Measurements from ENCODE around the gene OTOP2. TPM values are rescaled to one million over a fixed set of nuclear protein-coding genes. Genes with fewer than 3 reads are reported as not detected.

The OTOP2 gene
- total and polyA plus RNA-seq, 2 of the 8 experiments (the other 6 are each of a cell fraction or from before 2014, with no cell fraction given) = 0.23 TPM; not detected in 1

DNA sequence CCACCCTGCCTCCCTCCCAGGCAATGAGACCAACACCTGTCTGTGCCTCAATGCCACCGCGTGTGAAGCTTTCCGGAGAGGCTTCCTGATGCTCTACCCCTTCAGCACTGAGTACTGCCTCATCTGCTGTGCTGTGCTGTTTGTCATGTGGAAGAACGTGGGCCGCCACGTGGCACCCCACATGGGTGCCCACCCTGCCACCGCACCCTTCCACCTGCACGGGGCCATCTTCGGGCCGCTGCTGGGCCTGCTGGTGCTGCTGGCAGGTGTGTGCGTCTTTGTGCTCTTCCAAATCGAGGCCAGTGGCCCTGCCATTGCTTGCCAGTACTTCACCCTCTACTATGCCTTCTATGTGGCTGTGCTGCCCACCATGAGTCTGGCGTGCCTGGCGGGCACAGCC, 22.6 kb downstream of the OTOP2 start:
- POLR2A ChIA-PET (ENCODE audit: partially characterized antibody) = no interaction called here
- WGBS, 2 experiments (ENCODE audit: extremely low coverage in 1 of 2, insufficient coverage in 1 of 2, insufficient read length in 1 of 2, insufficient replicate concordance in 2 of 2, low coverage in 1 of 2, low lambda C conversion rate in 2 of 2, missing lambda C conversion rate in 1 of 2) = 86% methylated on average over 14 of the region's 14 CpGs; no CpG with 5 or more reads in 1 of the 2 experiments
- H3K14ac ChIP-seq (ENCODE audit: insufficient read length) = no peak overlapping the region

More for the DNA sequence above, 22.6 kb downstream of the OTOP2 start:
- Histone ChIP-seq H3K36me3 (ENCODE audit: control insufficient read depth in 2 of 4, insufficient read depth in 4 of 4, low read length in 3 of 4) (no peaks in the 10 kb centered on the region), H3K4ac (replicated peaks; ENCODE audit: insufficient read length, low read depth, low read length) (no peak overlapping the region), H2AFZ (ENCODE audit: low read length) (no peak overlapping the region), H3K23ac (ENCODE audit: insufficient read length) (no peak overlapping the region), H4K20me1 (replicated peaks in 1 of 2; ENCODE audit: control insufficient read depth in 1 of 2, insufficient read depth in 2 of 2, low read length in 2 of 2) (peaks cover 0 to 6% of the 10 kb centered on the region in 2 experiments), H4K8ac (ENCODE audit: extremely low read depth, insufficient read depth, low read length) (no peak overlapping the region; the same call in 1 of the 2 replicates), H4K5ac (ENCODE audit: insufficient read length, low read depth, low read length) (no peak overlapping the region), H3K79me2 (ENCODE audit: control insufficient read depth in 1 of 2, insufficient read depth in 2 of 2, low read length in 2 of 2) (no peaks in the 10 kb centered on the region), H3K4me1 (replicated peaks in 1 of 4; ENCODE audit: control insufficient read depth in 3 of 4, insufficient read depth in 4 of 4, low read length in 3 of 4) (peaks cover 0 to 3% (median 0%) of the 10 kb centered on the region in 4 experiments; a peak in 4 of 7 replicates), H3K23me2 (ENCODE audit: low read depth, low read length) (no peaks in the 10 kb centered on the region), H2BK12ac (ENCODE audit: low read depth, low read length) (0 out of 2 replicates have a peak overlapping the region, but pooled peaks have one; percentile 17), H3K79me1 (ENCODE audit: low read depth, low read length) (no peaks in the 10 kb centered on the region), H2AK5ac (ENCODE audit: low read depth, low read length) (no peak overlapping the region), H3K9me3 (ENCODE audit: insufficient read depth in 2 of 2, low read depth in 1 of 2, low read length in 1 of 2) (no peaks in the 10 kb centered on the region), H3K4me3 (ENCODE audit: extremely low read depth in 1 of 4, insufficient read depth in 2 of 4, low read depth in 3 of 4, low read length in 4 of 4) (no peak overlapping the region), H3K4me2 (ENCODE audit: insufficient read depth in 1 of 2, low read depth in 2 of 2, low read length in 2 of 2) (no peak overlapping the region), H3K27me3 (replicated peaks in 1 of 4; ENCODE audit: control insufficient read depth in 3 of 4, extremely low read depth in 1 of 4, insufficient read depth in 3 of 4, low read length in 3 of 4) (peaks cover 0 to 5% (median 4%) of the 10 kb centered on the region in 4 experiments; a peak in 3 of 7 replicates), H2BK15ac (ENCODE audit: low read length) (no peak overlapping the region), H3K9ac (replicated peaks in 1 of 4; ENCODE audit: extremely low read depth in 1 of 4, low read depth in 3 of 4, low read length in 3 of 4) (no peak overlapping the region), H3K18ac (ENCODE audit: extremely low read depth, low read length) (no peak overlapping the region), H4K91ac (replicated peaks; ENCODE audit: insufficient read length, low read length) (no peak overlapping the region), H2BK5ac (ENCODE audit: low read depth, low read length) (no peak overlapping the region), H3K56ac (replicated peaks; ENCODE audit: insufficient read length, low read depth, low read length) (no peak overlapping the region), H2BK120ac (replicated peaks; ENCODE audit: low read depth, low read length) (no peak overlapping the region), H3K27ac (ENCODE audit: low read depth, low read length) (no peak overlapping the region), H2BK20ac (ENCODE audit: low read length) (no peak overlapping the region)
- TF ChIP-seq KDM5A (IDR thresholded peaks at IDR 0.05; ENCODE audit: low read length) = no peak
- no peak for TF ChIP-seq SP2 (IDR thresholded peaks at IDR 0.05; ENCODE audit: low read length)
- TF ChIP-seq SP4 (IDR thresholded peaks at IDR 0.05; ENCODE audit: low read length) = no peak
- CTCF ChIA-PET (ENCODE audit: partially characterized antibody) = interaction anchor here (27.2 to 49.9 kb wide), 2 partner anchors 5 to 17 kb away, joined by 1072 read pairs; partner anchors contain the start of genes OTOP2, OTOP3 and USH1G
- DNase-seq (ENCODE audit: low read depth in 1 of 2, low spot score in 2 of 2) = no peak
- FAIRE-seq = no peak
